OCI-M1 (cell line): ENCODE results near the gene ANKH.
"Not testable (repeated sequence)": the region's sequence is repeated elsewhere in the genome, so short reads cannot be mapped to it uniquely, and the experiment has no call there.

Source experiments
- DNase-seq: peaks from one replicate; lab custom pipeline; 2025; lab: John Stamatoyannopoulos, UW

The ANKH gene

GRCh38 chr5:14826714-14827113, 44.9 kb downstream of the ANKH start:
- DNase-seq = no peak

- DNase-seq = no peak
Observed at GRCh38 chr5:14825977-14826376, 45.6 kb downstream of the ANKH start.

GRCh38 chr5:14824499-14824898, 47.1 kb downstream of the ANKH start:
- no peak for DNase-seq

GRCh38 chr5:14821100-14821845, 50.3 kb downstream of the ANKH start:
- no peak for DNase-seq

- DNase-seq = no peak
Observed at GRCh38 chr5:14818931-14819790, 52.4 kb downstream of the ANKH start.

GRCh38 chr5:14817762-14818136, 53.8 kb downstream of the ANKH start:
- not testable (repeated sequence) for DNase-seq

- no peak for DNase-seq
Observed at GRCh38 chr5:14816999-14817761, 54.4 kb downstream of the ANKH start.

- DNase-seq = no peak
Observed at GRCh38 chr5:14816374-14816998, 55.1 kb downstream of the ANKH start.

- DNase-seq = no peak
Observed at GRCh38 chr5:14813747-14814146, 57.8 kb downstream of the ANKH start.

GRCh38 chr5:14812166-14812565, 59.4 kb downstream of the ANKH start:
- DNase-seq = no peak

- no peak for DNase-seq
Observed at GRCh38 chr5:14810928-14811572, 60.5 kb downstream of the ANKH start.

GRCh38 chr5:14810282-14810681, 61.3 kb downstream of the ANKH start:
- no peak for DNase-seq

- DNase-seq = peak; percentile 21
Observed at GRCh38 chr5:14809369-14810155, 62.0 kb downstream of the ANKH start.

GRCh38 chr5:14807471-14807870, 64.1 kb downstream of the ANKH start:
- no peak for DNase-seq

GRCh38 chr5:14806456-14806855, 65.1 kb downstream of the ANKH start:
- no peak for DNase-seq

- DNase-seq = no peak
Observed at GRCh38 chr5:14802541-14802940, 69.0 kb downstream of the ANKH start.

GRCh38 chr5:14801792-14802191, 69.8 kb downstream of the ANKH start:
- no peak for DNase-seq

- not testable (repeated sequence) for DNase-seq
Observed at GRCh38 chr5:14797385-14797784, 74.2 kb downstream of the ANKH start.

- no peak for DNase-seq
Observed at GRCh38 chr5:14794583-14795230, 76.9 kb downstream of the ANKH start.

- no peak for DNase-seq
Observed at GRCh38 chr5:14793851-14794250, 77.7 kb downstream of the ANKH start.
